Neural cell (in vitro differentiated cells): ENCODE results near the gene AZU1. TPM values are rescaled to one million over a fixed set of nuclear protein-coding genes. Genes with fewer than 3 reads are reported as not detected.
"Not testable (repeated sequence)": the region's sequence is repeated elsewhere in the genome, so short reads cannot be mapped to it uniquely, and the experiment has no call there.

Source experiments
- H2AFZ ChIP-seq: fragments of 200-600, 300-800 bp; sonication (generic), shearing (Covaris generic); 2 replicates; pipeline ENCODE4 v1.6.0; 2014; ENCODE audit warnings: low read depth, mild to moderate bottlenecking, antibody characterized with exemption, low read length, moderate library complexity
- H3F3A ChIP-seq: fragments of 200-600 bp; shearing (Covaris generic); 2 replicates; pipeline ENCODE4 v1.6.1; 2016; ENCODE audit warnings: mild to moderate bottlenecking, moderate library complexity, mixed read lengths, antibody characterized with exemption, low read length; ENCODE audit not compliant: insufficient read depth, poor library complexity, severe bottlenecking
- H3K27ac ChIP-seq: fragments of 200-600, 300-800 bp; sonication (generic), shearing (Covaris generic); 2 replicates; pipeline ENCODE4 v1.5.1; 2014; ENCODE audit warnings: mild to moderate bottlenecking, low read length, moderate library complexity
- H3K27me3 ChIP-seq: fragments of 300-800, 200-600 bp; sonication (generic), shearing (Covaris generic); 2 replicates; pipeline ENCODE4 v1.6.0; 2014; ENCODE audit warnings: mild to moderate bottlenecking, low read depth, low read length, moderate library complexity; ENCODE audit not compliant: insufficient read depth
- H3K36me3 ChIP-seq: fragments of 300-800, 200-600 bp; sonication (generic), shearing (Covaris generic); 2 replicates; pipeline ENCODE4 v1.5.1; 2014; ENCODE audit warnings: mild to moderate bottlenecking, antibody characterized with exemption, low read length, moderate library complexity; ENCODE audit not compliant: insufficient read depth
- H3K4me2 ChIP-seq: fragments of 300-800, 200-600 bp; sonication (generic), shearing (Covaris generic); 2 replicates; pipeline ENCODE4 v1.6.0; 2014; ENCODE audit warnings: mild to moderate bottlenecking, low read length
- H3K4me3 ChIP-seq: fragments of 300-800, 200-600 bp; sonication (generic), shearing (Covaris generic); 2 replicates; pipeline ENCODE4 v1.5.1; 2014; ENCODE audit warnings: mild to moderate bottlenecking, low read length, moderate library complexity
- H3K79me2 ChIP-seq: fragments of 200-600 bp; shearing (Covaris generic); replicated peaks from 2 replicates; pipeline ENCODE4 v1.6.0; 2014; ENCODE audit warnings: mild to moderate bottlenecking, low read length, moderate library complexity; ENCODE audit not compliant: insufficient read depth
- H3K9ac ChIP-seq: fragments of 300-800, 200-600 bp; sonication (generic), shearing (Covaris generic); 2 replicates; pipeline ENCODE4 v1.6.1; 2016; ENCODE audit warnings: mild to moderate bottlenecking, low read length, mixed read lengths
- H3K9me2 ChIP-seq: fragments of 200-600 bp; shearing (Covaris generic); 2 replicates; pipeline ENCODE4 v1.6.1; 2016; ENCODE audit warnings: mild to moderate bottlenecking, low read length, mixed read lengths; ENCODE audit not compliant: insufficient read depth
- H3K9me3 ChIP-seq: fragments of 200-600, 300-800 bp; sonication (generic), shearing (Covaris generic); 2 replicates; pipeline ENCODE4 v1.6.1; 2016; ENCODE audit warnings: mild to moderate bottlenecking, mixed run types, low read length, moderate library complexity, mixed read lengths
- H4K20me1 ChIP-seq: fragments of 200-600 bp; shearing (Covaris generic); 2 replicates; pipeline ENCODE4 v1.6.1; 2016; ENCODE audit warnings: mild to moderate bottlenecking, mixed run types; ENCODE audit not compliant: insufficient read depth
- EP300 ChIP-seq: fragments of 450-650 bp; conservative IDR thresholded peaks from 2 replicates; pipeline ENCODE4 v1.6.1; 2014; ENCODE audit warnings: antibody characterized with exemption, mild to moderate bottlenecking, moderate library complexity; ENCODE audit not compliant: poor library complexity, severe bottlenecking
- EZH2 ChIP-seq: fragments of 200-600, 300-800 bp; shearing (Covaris generic), sonication (generic); IDR thresholded peaks from 2 replicates; pipeline ENCODE4 v1.6.1; 2014; ENCODE audit warnings: antibody characterized with exemption, low read length, borderline replicate concordance, mild to moderate bottlenecking; ENCODE audit not compliant: insufficient read depth, poor library complexity, severe bottlenecking
- MXI1 ChIP-seq: fragments of 450-650 bp; conservative IDR thresholded peaks from 2 replicates; pipeline ENCODE4 v1.6.1; 2014; ENCODE audit warnings: antibody characterized with exemption, mild to moderate bottlenecking; ENCODE audit not compliant: poor library complexity, severe bottlenecking
- POLR2AphosphoS5 ChIP-seq: IDR thresholded peaks from 2 replicates; pipeline ENCODE4 v1.6.1; 2012
- RAD21 ChIP-seq: fragments of 450-650 bp; conservative IDR thresholded peaks from 2 replicates; pipeline ENCODE4 v1.6.1; 2014; ENCODE audit warnings: antibody characterized with exemption, mild to moderate bottlenecking, moderate library complexity
- SMC3 ChIP-seq: fragments of 450-650 bp; conservative IDR thresholded peaks from 2 replicates; pipeline ENCODE4 v1.6.1; 2014; ENCODE audit warnings: antibody characterized with exemption, mild to moderate bottlenecking, moderate library complexity; ENCODE audit not compliant: poor library complexity
- TAF1 ChIP-seq: IDR thresholded peaks from 2 replicates; pipeline ENCODE4 v1.6.1; 2012; ENCODE audit warnings: low read depth
- polyA plus RNA-seq: library from polyadenylated mRNA; depleted of rRNA; stranded (reverse); fragments of >200 nt; gene quantifications from 2 replicates; pipeline ENCODE4 v1.2.3, GENCODE V29; 2014
- TF ChIP-seq, protein P1 (sequence below): IDR thresholded peaks from 2 replicates; pipeline ENCODE4 v1.6.1; 2012; ENCODE audit warnings: borderline replicate concordance
- TF ChIP-seq, protein P2 (sequence below): fragments of 450-650 bp; IDR thresholded peaks from 2 replicates; pipeline ENCODE4 v1.5.1; 2014; ENCODE audit warnings: antibody characterized with exemption, mild to moderate bottlenecking, moderate library complexity; ENCODE audit not compliant: poor library complexity, severe bottlenecking

AZU1 gene
- polyA plus RNA-seq, 1 donor from 2014 or later, result 1.1 TPM

DNA sequence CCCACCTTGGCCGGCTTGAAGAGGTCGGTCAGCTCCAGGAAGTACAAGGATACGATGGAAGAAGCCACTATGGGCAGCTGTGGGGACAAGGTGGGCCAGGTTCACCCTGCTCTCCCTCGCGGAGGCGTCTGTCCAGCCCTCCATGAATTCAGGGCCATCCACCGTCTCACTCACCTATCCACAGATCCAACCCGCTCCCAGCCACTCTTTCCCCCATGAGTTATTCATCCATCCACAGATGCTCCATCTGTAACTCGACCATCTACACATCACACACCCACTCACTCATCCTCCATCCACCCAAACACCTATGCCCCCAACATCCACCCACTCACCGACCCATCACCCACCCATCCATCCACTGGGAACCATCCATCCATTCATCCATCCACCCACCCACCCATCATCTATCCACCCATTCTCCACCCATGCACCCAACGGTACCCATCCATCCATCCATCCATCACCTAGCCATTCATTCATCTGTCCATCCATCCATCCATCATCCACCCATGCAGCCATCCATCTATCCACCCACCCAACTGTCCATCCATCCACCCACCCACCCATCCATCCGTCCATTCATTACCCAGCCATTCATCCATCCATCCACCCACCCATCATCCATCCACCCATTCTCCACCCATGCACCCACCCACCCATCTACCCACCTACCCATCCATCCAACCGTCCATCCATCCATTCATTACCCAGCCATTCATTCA, 11.7 kb upstream of the AZU1 start:
- Histone ChIP-seq H3K9ac (no peak overlapping the region), H3K4me2 (no peak overlapping the region), H3K9me3 (no peaks in the 10 kb centered on the region), H3K4me3 (no peak overlapping the region), H2AFZ (no peak overlapping the region), H3F3A (no peaks in the 10 kb centered on the region), H3K27me3 (no peaks in the 10 kb centered on the region), H3K27ac (no peak overlapping the region), H4K20me1 (peaks cover 11% of the 10 kb centered on the region), H3K79me2 (peaks cover 28% of the 10 kb centered on the region), H3K9me2 (no peaks in the 10 kb centered on the region), H3K36me3 (no peaks in the 10 kb centered on the region)
- TF ChIP-seq POLR2AphosphoS5 (no peak), EP300 (no peak), TAF1 (no peak), SMC3 (no peak), MXI1 (no peak), EZH2 (no peak), RAD21 (no peak)
- TF ChIP-seq, protein P1, sequence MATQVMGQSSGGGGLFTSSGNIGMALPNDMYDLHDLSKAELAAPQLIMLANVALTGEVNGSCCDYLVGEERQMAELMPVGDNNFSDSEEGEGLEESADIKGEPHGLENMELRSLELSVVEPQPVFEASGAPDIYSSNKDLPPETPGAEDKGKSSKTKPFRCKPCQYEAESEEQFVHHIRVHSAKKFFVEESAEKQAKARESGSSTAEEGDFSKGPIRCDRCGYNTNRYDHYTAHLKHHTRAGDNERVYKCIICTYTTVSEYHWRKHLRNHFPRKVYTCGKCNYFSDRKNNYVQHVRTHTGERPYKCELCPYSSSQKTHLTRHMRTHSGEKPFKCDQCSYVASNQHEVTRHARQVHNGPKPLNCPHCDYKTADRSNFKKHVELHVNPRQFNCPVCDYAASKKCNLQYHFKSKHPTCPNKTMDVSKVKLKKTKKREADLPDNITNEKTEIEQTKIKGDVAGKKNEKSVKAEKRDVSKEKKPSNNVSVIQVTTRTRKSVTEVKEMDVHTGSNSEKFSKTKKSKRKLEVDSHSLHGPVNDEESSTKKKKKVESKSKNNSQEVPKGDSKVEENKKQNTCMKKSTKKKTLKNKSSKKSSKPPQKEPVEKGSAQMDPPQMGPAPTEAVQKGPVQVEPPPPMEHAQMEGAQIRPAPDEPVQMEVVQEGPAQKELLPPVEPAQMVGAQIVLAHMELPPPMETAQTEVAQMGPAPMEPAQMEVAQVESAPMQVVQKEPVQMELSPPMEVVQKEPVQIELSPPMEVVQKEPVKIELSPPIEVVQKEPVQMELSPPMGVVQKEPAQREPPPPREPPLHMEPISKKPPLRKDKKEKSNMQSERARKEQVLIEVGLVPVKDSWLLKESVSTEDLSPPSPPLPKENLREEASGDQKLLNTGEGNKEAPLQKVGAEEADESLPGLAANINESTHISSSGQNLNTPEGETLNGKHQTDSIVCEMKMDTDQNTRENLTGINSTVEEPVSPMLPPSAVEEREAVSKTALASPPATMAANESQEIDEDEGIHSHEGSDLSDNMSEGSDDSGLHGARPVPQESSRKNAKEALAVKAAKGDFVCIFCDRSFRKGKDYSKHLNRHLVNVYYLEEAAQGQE, result no peak
- TF ChIP-seq, protein P2, sequence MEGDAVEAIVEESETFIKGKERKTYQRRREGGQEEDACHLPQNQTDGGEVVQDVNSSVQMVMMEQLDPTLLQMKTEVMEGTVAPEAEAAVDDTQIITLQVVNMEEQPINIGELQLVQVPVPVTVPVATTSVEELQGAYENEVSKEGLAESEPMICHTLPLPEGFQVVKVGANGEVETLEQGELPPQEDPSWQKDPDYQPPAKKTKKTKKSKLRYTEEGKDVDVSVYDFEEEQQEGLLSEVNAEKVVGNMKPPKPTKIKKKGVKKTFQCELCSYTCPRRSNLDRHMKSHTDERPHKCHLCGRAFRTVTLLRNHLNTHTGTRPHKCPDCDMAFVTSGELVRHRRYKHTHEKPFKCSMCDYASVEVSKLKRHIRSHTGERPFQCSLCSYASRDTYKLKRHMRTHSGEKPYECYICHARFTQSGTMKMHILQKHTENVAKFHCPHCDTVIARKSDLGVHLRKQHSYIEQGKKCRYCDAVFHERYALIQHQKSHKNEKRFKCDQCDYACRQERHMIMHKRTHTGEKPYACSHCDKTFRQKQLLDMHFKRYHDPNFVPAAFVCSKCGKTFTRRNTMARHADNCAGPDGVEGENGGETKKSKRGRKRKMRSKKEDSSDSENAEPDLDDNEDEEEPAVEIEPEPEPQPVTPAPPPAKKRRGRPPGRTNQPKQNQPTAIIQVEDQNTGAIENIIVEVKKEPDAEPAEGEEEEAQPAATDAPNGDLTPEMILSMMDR, result no peak

DNA sequence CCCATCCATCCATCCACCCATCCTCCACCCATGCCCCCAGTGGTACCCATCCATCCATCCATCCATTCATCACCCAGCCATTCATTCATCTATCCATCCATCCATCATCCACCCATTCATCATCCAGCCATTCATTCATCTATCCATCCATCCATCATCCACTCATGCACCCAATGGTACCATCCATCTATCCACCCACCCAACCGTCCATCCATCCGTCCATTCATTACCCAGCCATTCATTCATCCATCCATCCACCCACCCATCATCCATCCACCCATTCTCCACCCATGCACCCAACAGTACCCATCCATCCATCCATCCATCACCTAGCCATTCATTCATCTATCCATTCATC, 11.2 kb upstream of the AZU1 start:
- Histone ChIP-seq H3K9ac (no peak overlapping the region), H3K36me3 (no peaks in the 10 kb centered on the region), H3K4me2 (no peak overlapping the region), H3K27ac (no peak overlapping the region), H4K20me1 (peaks cover 6% of the 10 kb centered on the region), H3F3A (no peaks in the 10 kb centered on the region), H3K27me3 (no peaks in the 10 kb centered on the region), H3K79me2 (peaks cover 32% of the 10 kb centered on the region), H3K4me3 (no peak overlapping the region), H3K9me3 (no peaks in the 10 kb centered on the region), H2AFZ (no peak overlapping the region), H3K9me2 (no peaks in the 10 kb centered on the region)
- TF ChIP-seq, protein P2, result no peak
- no peak for TF ChIP-seq EZH2
- TF ChIP-seq EP300, result no peak
- TF ChIP-seq, protein P1, result no peak
- TF ChIP-seq SMC3, result no peak
- TF ChIP-seq POLR2AphosphoS5, result no peak
- TF ChIP-seq TAF1, result no peak
- TF ChIP-seq MXI1, result no peak
- TF ChIP-seq RAD21, result no peak

DNA sequence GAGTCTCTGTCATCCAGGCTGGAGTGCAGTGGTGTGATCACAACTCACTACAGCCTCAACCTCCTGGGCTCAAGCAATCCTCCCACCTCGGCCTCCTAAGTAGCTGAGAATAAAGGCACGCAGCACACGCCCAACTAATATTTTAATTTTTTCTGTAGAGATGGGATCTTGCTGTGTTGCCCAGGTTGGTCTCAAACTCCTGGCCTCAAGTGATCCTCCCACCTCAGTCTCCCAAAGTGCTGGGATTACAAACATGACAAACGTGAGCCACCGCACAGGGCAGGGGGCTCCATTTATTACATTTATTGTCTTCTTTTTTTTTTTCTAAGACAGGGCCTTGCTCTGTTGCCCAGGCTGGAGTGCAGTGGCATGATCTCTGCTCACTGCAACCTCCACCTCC, 7.4 kb upstream of the AZU1 start:
- not testable (repeated sequence) for H2AFZ ChIP-seq, H3F3A ChIP-seq, H3K36me3 ChIP-seq, H3K9ac ChIP-seq, H3K4me2 ChIP-seq, H4K20me1 ChIP-seq, H3K27ac ChIP-seq, H3K27me3 ChIP-seq, H3K9me3 ChIP-seq, H3K9me2 ChIP-seq
- Histone ChIP-seq H3K4me3 (peak overlapping the region; percentile 75), H3K79me2 (peaks cover 42% of the 10 kb centered on the region)
